Neural cell (in vitro differentiated cells): ENCODE data around the gene CIZ1.

Experiments used
- EP300 ChIP-seq: fragments of 450-650 bp; conservative IDR thresholded peaks from 2 replicates; pipeline ENCODE4 v1.6.1; 2014; ENCODE audit warnings: antibody characterized with exemption, mild to moderate bottlenecking, moderate library complexity; ENCODE audit not compliant: poor library complexity, severe bottlenecking
- EZH2 ChIP-seq: fragments of 200-600, 300-800 bp; shearing (Covaris generic), sonication (generic); IDR thresholded peaks from 2 replicates; pipeline ENCODE4 v1.6.1; 2014; ENCODE audit warnings: antibody characterized with exemption, low read length, borderline replicate concordance, mild to moderate bottlenecking; ENCODE audit not compliant: insufficient read depth, poor library complexity, severe bottlenecking
- MXI1 ChIP-seq: fragments of 450-650 bp; conservative IDR thresholded peaks from 2 replicates; pipeline ENCODE4 v1.6.1; 2014; ENCODE audit warnings: antibody characterized with exemption, mild to moderate bottlenecking; ENCODE audit not compliant: poor library complexity, severe bottlenecking
- POLR2AphosphoS5 ChIP-seq: IDR thresholded peaks from 2 replicates; pipeline ENCODE4 v1.6.1; 2012
- RAD21 ChIP-seq: fragments of 450-650 bp; conservative IDR thresholded peaks from 2 replicates; pipeline ENCODE4 v1.6.1; 2014; ENCODE audit warnings: antibody characterized with exemption, mild to moderate bottlenecking, moderate library complexity
- TAF1 ChIP-seq: IDR thresholded peaks from 2 replicates; pipeline ENCODE4 v1.6.1; 2012; ENCODE audit warnings: low read depth
- TF ChIP-seq, protein P1 (sequence below): fragments of 450-650 bp; IDR thresholded peaks from 2 replicates; pipeline ENCODE4 v1.5.1; 2014; ENCODE audit warnings: antibody characterized with exemption, mild to moderate bottlenecking, moderate library complexity; ENCODE audit not compliant: poor library complexity, severe bottlenecking
- TF ChIP-seq, protein P2 (sequence below): IDR thresholded peaks from 2 replicates; pipeline ENCODE4 v1.6.1; 2012; ENCODE audit warnings: borderline replicate concordance

DNA sequence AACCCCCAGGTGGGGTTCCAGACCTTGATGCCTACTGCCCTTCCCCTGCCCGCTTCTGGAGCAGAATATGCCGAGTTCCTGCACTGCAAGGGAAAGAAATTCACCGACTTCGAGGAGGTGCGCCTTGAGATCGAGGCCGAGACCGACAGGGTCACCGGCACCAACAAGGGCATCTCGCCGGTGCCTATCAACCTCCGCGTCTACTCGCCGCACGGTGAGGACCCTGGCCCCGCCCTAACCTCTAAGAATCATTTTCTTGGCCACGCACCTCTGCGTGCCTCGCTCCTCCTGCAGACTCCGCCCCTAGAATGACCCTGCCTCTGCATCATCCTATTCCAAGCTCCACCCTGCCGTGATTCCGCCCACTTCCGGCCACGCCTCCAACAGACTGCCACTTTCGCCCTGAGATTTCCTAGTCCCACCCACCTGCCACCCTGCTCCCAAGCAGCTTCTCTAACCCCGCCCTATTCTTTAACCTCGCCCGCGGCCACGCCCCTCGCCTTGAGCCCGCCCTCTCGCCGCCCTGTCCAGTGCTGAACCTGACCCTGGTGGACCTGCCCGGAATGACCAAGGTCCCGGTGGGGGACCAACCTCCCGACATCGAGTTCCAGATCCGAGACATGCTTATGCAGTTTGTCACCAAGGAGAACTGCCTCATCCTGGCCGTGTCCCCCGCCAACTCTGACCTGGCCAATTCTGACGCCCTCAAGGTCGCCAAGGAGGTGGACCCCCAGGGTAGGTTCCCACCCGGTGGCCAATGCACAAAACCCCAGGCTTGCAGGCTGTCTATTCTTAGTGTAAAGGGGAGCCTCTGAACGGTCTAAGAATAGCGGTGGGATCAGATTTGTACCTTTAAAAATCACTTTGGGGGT, 27.4 kb upstream of the CIZ1 start:
- TF ChIP-seq, protein P1, sequence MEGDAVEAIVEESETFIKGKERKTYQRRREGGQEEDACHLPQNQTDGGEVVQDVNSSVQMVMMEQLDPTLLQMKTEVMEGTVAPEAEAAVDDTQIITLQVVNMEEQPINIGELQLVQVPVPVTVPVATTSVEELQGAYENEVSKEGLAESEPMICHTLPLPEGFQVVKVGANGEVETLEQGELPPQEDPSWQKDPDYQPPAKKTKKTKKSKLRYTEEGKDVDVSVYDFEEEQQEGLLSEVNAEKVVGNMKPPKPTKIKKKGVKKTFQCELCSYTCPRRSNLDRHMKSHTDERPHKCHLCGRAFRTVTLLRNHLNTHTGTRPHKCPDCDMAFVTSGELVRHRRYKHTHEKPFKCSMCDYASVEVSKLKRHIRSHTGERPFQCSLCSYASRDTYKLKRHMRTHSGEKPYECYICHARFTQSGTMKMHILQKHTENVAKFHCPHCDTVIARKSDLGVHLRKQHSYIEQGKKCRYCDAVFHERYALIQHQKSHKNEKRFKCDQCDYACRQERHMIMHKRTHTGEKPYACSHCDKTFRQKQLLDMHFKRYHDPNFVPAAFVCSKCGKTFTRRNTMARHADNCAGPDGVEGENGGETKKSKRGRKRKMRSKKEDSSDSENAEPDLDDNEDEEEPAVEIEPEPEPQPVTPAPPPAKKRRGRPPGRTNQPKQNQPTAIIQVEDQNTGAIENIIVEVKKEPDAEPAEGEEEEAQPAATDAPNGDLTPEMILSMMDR, result no peak
- no peak for TF ChIP-seq EP300
- no peak for TF ChIP-seq EZH2
- TF ChIP-seq POLR2AphosphoS5, result no peak
- no peak for TF ChIP-seq MXI1
- TF ChIP-seq, protein P2, sequence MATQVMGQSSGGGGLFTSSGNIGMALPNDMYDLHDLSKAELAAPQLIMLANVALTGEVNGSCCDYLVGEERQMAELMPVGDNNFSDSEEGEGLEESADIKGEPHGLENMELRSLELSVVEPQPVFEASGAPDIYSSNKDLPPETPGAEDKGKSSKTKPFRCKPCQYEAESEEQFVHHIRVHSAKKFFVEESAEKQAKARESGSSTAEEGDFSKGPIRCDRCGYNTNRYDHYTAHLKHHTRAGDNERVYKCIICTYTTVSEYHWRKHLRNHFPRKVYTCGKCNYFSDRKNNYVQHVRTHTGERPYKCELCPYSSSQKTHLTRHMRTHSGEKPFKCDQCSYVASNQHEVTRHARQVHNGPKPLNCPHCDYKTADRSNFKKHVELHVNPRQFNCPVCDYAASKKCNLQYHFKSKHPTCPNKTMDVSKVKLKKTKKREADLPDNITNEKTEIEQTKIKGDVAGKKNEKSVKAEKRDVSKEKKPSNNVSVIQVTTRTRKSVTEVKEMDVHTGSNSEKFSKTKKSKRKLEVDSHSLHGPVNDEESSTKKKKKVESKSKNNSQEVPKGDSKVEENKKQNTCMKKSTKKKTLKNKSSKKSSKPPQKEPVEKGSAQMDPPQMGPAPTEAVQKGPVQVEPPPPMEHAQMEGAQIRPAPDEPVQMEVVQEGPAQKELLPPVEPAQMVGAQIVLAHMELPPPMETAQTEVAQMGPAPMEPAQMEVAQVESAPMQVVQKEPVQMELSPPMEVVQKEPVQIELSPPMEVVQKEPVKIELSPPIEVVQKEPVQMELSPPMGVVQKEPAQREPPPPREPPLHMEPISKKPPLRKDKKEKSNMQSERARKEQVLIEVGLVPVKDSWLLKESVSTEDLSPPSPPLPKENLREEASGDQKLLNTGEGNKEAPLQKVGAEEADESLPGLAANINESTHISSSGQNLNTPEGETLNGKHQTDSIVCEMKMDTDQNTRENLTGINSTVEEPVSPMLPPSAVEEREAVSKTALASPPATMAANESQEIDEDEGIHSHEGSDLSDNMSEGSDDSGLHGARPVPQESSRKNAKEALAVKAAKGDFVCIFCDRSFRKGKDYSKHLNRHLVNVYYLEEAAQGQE, result no peak
- TF ChIP-seq TAF1, result no peak
- no peak for TF ChIP-seq RAD21
